SH-SY5Y (cell line): ENCODE data around the gene ARHGAP42.

ENCODE experiments used
- GATA2 ChIP-seq: IDR thresholded peaks from 2 replicates; pipeline ENCODE4 v1.6.1; 2011; ENCODE audit warnings: mild to moderate bottlenecking, low read depth, low read length
- GATA3 ChIP-seq: IDR thresholded peaks from 2 replicates; pipeline ENCODE4 v1.6.1; 2011; ENCODE audit warnings: low read depth, mild to moderate bottlenecking, low read length, moderate library complexity

GRCh38 chr11:100740440-100740839 lies 53.4 kb downstream of the ARHGAP42 start:
- TF ChIP-seq GATA2: no peak
- TF ChIP-seq GATA3: no peak
